SHP77 treated with DMSO at 0.1 percent for 48 hours (cell line): ENCODE measurements around the gene GOLM1.

Experiments
- DNase-seq: peaks from one replicate; lab custom pipeline; 2025; lab: John Stamatoyannopoulos, UW

Gene GOLM1

DNA sequence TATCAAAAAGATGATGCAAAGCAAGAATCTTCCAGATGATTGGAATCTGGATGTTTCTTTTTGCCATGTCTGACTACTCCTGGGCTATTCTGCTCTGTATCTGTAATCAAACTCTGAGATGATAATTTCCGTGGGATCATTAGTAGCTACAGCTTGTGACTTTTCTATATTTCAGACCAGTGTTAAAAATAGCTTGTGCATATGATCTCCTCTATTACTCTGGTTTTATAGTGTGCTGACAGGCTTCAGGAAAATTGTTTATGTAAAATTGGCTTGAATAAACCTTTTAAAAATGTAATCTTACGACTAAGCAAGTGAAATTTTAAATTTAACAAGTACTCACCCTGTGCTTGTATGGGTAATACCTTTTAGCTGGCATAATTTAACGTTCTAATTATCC is 118.0 kb downstream of the GOLM1 start:
- no peak for DNase-seq

DNA sequence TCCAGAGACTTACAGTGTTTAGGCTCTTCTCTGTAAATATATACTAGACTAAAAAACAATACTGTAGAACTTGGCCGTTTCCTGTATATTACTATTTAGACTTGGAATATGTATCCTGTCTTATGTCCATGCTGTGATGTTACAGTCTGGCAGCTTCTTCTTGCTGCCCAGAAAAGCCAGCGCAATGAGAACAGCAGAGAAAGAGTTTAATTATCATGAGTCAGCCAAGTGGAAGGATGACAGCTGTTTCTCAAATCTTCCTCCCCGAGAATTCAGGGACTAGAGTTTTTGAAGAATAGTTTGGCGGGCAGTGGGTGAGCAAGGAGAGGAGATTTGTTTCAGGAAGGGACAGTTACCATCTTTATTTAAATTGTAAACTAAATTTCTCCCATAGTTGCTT is 120.9 kb downstream of the GOLM1 start:
- no peak for DNase-seq
